Lung (tissue), 12 donors: ENCODE measurements around the gene MRPL27. TPM values are rescaled to one million over a fixed set of nuclear protein-coding genes. Genes with fewer than 3 reads are reported as not detected.
"Not testable (repeated sequence)": the region's sequence is repeated elsewhere in the genome, so short reads cannot be mapped to it uniquely, and the experiment has no call there.

ENCODE experiments used
- ATAC-seq: fragments of 200-7000 bp; cut with Tn5 transposase; one replicate; pipeline ENCODE4 v1.9.1; 2020; ENCODE audit warnings: moderate number of reproducible peaks; ENCODE audit not compliant: insufficient read depth, low FRiP score
- DNase-seq, 3 donors: peaks; one replicate each; pipeline ENCODE4 v3.0.0-alpha.2; 2013 to 2017
- H3K27ac ChIP-seq, 2 donors: one replicate each; pipeline ENCODE4 v1.5.1; 2013; ENCODE audit warnings: mild to moderate bottlenecking in 2 of 2, moderate library complexity in 2 of 2, control low read depth in 1 of 2, inconsistent platforms in 1 of 2, low read depth in 1 of 2, low read length in 1 of 2
- H3K27me3 ChIP-seq, 3 donors: one replicate each; pipeline ENCODE4 v1.5.1; 2013; ENCODE audit warnings: low read length in 2 of 3; ENCODE audit not compliant: control insufficient read depth in 3 of 3, insufficient read depth in 3 of 3
- H3K36me3 ChIP-seq, 4 donors: one replicate each; pipeline ENCODE4 v1.5.1; 2013; ENCODE audit warnings: low read length in 4 of 4, mild to moderate bottlenecking in 1 of 4, moderate library complexity in 1 of 4; ENCODE audit not compliant: control insufficient read depth in 4 of 4, insufficient read depth in 4 of 4
- H3K4me1 ChIP-seq, 5 donors: one replicate each; pipeline ENCODE4 v1.5.1; 2013; ENCODE audit warnings: low read length in 5 of 5, mild to moderate bottlenecking in 2 of 5, moderate library complexity in 1 of 5; ENCODE audit not compliant: control insufficient read depth in 5 of 5, insufficient read depth in 5 of 5
- H3K4me3 ChIP-seq: one replicate; pipeline ENCODE4 v1.5.1; 2013; ENCODE audit warnings: mild to moderate bottlenecking, control low read depth, moderate library complexity
- H3K9ac ChIP-seq, 2 donors: one replicate each; pipeline ENCODE4 v1.5.1; 2013; ENCODE audit warnings: low read length in 2 of 2, control low read depth in 1 of 2; ENCODE audit not compliant: insufficient read depth in 1 of 2
- H3K9me3 ChIP-seq, 4 donors: one replicate each; pipeline ENCODE4 v1.5.1; 2013; ENCODE audit warnings: low read length in 3 of 4, mild to moderate bottlenecking in 1 of 4, moderate library complexity in 1 of 4; ENCODE audit not compliant: control insufficient read depth in 4 of 4, insufficient read depth in 3 of 4
- WGBS, 2 donors: extraction: QIAGEN DNeasy Blood & Tissue Kit; methylation state at CpG; one replicate each; pipeline ENCODE4 v1.1.7; 2013; 5-methylcytosine and 5-hydroxymethylcytosine counted together
- polyA plus RNA-seq, 2 donors: library from polyadenylated mRNA; stranded (reverse); fragments of 200-250 nt; gene quantifications; one replicate each; pipeline ENCODE4 v1.2.1, GENCODE V29; 2013
- total RNA-seq, 2 donors: library from RNA; depleted of rRNA in 1 of 2; stranded (reverse); fragments of >200 nt in 1 of 2; gene quantifications; one replicate each; pipeline ENCODE4 v1.2.1, GENCODE V29; 2014 to 2021
- TF ChIP-seq, protein P1 (sequence below): IDR thresholded peaks from 2 replicates; pipeline ENCODE4 v1.5.1; 2012; ENCODE audit warnings: mild to moderate bottlenecking; ENCODE audit errors: control extremely low read depth, extremely low read depth
- donor health status: control.
- donor health status: control.
- donor health status: Bipolar disorder and iron deficiency.
- donor health status: healthy.
- donor health status: DM: yes; HTN: yes; CAD: no.

The MRPL27 gene
- total and polyA plus RNA-seq, 4 donors, result 33.5 to 176 (median 78.4) TPM

DNA sequence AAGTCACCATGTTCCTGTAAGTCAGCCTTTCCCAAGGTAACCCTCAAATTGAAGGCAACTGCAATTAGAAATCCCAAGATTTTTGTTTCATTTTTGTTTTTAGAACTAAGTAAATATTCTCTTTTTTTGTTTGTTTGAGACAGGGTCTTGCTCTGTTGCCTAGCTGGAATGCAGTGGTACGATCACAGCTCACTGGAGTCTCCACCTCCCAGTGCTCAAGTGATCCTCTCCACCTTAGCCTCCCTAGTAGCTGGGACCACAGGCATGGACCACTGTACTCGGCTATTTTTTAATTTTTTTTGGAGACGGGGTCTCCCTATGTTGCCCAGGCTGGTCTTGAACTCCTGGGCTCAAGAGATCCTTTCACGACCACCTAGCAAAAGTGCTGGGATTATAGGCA lies 34.9 kb upstream of the MRPL27 start:
- H3K27me3 ChIP-seq, result no peaks in the 10 kb centered on the region
- H3K9me3 ChIP-seq, result peaks cover 0 to 2% (median 0%) of the 10 kb centered on the region in 4 donors
- H3K4me1 ChIP-seq, result no peaks in the 10 kb centered on the region
- H3K9ac ChIP-seq, result no peak overlapping the region
- no peaks in the 10 kb centered on the region for H3K36me3 ChIP-seq
- 64 to 71% methylated on average over 4 of the region's 4 CpGs for WGBS, 2 donors
- H3K27ac ChIP-seq, result no peak overlapping the region
- ATAC-seq, result no peak
- TF ChIP-seq, protein P1, sequence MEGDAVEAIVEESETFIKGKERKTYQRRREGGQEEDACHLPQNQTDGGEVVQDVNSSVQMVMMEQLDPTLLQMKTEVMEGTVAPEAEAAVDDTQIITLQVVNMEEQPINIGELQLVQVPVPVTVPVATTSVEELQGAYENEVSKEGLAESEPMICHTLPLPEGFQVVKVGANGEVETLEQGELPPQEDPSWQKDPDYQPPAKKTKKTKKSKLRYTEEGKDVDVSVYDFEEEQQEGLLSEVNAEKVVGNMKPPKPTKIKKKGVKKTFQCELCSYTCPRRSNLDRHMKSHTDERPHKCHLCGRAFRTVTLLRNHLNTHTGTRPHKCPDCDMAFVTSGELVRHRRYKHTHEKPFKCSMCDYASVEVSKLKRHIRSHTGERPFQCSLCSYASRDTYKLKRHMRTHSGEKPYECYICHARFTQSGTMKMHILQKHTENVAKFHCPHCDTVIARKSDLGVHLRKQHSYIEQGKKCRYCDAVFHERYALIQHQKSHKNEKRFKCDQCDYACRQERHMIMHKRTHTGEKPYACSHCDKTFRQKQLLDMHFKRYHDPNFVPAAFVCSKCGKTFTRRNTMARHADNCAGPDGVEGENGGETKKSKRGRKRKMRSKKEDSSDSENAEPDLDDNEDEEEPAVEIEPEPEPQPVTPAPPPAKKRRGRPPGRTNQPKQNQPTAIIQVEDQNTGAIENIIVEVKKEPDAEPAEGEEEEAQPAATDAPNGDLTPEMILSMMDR, result no peak
- no peak for DNase-seq
- H3K4me3 ChIP-seq, result no peak overlapping the region

DNA sequence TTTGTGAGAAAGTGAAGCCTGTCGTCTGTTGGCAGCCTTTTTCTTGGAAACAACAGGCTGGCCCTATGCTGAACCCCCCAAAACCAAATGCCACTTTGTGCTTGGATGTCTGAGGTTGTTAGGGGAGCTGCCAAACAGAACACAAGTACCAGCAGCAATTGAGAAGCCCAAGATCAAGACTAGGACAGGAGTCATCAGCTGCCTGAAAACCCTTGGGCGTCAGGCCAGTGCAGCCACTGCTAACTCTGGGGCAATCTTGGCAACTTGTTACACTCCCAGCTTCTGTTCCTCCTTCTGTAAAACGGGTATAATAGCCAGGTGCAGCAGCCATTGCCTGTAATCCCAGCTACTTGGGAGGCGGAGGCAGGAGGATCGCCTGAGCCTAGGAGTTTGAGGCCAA lies 33.6 kb upstream of the MRPL27 start:
- 76 to 91% methylated on average over 5 of the region's 5 CpGs for WGBS, 2 donors
- H3K4me1 ChIP-seq, result no peaks in the 10 kb centered on the region
- no peaks in the 10 kb centered on the region for H3K36me3 ChIP-seq
- H3K9me3 ChIP-seq, result peaks cover 0 to 2% (median 0%) of the 10 kb centered on the region in 4 donors
- ATAC-seq, result no peak
- TF ChIP-seq, protein P1, result no peak
- no peak overlapping the region for H3K9ac ChIP-seq
- H3K4me3 ChIP-seq, result no peak overlapping the region
- no peak for DNase-seq
- H3K27ac ChIP-seq, result no peak overlapping the region
- no peaks in the 10 kb centered on the region for H3K27me3 ChIP-seq

DNA sequence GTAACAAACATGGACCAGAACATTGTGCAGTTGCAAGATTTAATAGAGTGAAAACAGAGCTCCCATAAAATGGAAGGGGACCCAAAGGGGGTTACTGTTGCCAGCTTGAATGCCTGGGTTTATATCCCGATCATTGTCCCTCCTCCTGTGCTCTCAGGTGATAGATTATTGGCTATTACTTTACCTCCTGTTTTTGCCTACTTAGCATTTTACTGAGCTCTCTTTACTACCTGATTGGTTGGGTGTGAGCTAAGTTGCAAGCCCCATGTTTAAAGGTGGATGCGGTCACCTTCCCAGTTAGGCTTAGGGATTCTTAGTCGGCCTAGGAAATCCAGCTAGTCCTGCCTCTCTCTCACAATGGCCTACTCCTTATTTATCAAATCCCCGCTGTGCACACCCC lies 32.4 kb upstream of the MRPL27 start:
- not testable (repeated sequence) for H3K27ac ChIP-seq, H3K27me3 ChIP-seq, H3K4me1 ChIP-seq, H3K9ac ChIP-seq, H3K36me3 ChIP-seq, H3K9me3 ChIP-seq, ATAC-seq, H3K4me3 ChIP-seq, DNase-seq
- WGBS, 2 donors, result 92 to 94% methylated on average over 4 of the region's 4 CpGs

DNA sequence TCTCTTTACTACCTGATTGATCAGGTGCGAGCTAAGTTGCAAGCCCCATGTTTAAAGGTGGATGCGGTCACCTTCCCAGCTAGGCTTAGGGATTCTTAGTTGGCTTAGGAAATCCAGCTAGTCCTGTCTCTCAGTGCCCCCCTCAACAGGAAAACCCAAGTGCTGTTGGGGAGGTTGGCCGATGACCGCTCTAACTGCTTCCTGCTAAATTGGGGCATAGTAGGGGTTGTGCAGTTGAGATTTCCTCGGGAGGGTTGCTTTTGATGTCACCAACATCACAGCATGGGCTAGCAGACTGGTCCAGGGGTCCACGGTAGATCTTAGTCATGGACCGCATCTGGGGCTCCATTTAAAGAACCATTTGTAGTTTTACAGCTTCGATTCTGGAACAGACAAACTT lies 26.6 kb upstream of the MRPL27 start:
- H3K9me3 ChIP-seq, H3K4me3 ChIP-seq, H3K36me3 ChIP-seq, H3K27ac ChIP-seq, H3K9ac ChIP-seq, H3K27me3 ChIP-seq, DNase-seq, ATAC-seq: not testable (repeated sequence)
- 96 to 97% methylated on average over 8 of the region's 8 CpGs for WGBS, 2 donors
- H3K4me1 ChIP-seq, result peaks cover 0 to 21% (median 4%) of the 10 kb centered on the region in 5 donors

DNA sequence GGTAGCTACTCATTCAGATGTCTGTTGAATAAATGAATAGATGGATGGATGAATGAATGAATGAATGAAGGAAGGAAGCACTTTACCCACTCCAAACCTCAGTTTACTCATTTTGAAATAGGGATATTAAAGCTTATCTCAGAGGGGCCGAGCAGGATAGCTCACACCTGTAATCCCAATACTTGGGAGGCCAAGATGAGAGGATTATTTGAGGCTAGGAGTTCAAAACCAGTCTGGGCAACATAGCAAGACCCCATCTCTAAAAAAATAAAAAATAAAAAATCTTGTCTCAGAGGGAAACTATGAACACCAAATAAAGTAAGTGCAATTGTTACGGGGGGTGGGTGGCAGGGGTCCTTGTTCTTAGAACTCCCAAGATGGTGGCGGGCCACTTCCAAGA lies 25.7 kb upstream of the MRPL27 start:
- not testable (repeated sequence) for H3K9me3 ChIP-seq, H3K9ac ChIP-seq, H3K4me3 ChIP-seq, ATAC-seq, H3K27me3 ChIP-seq, H3K27ac ChIP-seq, DNase-seq
- Histone ChIP-seq H3K36me3 (peaks cover 0 to 12% (median 6%) of the 10 kb centered on the region in 4 donors), H3K4me1 (peaks cover 0 to 21% (median 6%) of the 10 kb centered on the region in 5 donors)
- whole genome bisulfite sequencing, 2 donors, result 96 to 99% methylated on average over 3 of the region's 3 CpGs
